Heart right ventricle (tissue), 16 donors: ENCODE data around the gene SPSB2. TPM values are rescaled to one million over a fixed set of nuclear protein-coding genes. Genes with fewer than 3 reads are reported as not detected.

Experiments used
- ATAC-seq, 8 donors: fragments of 200-7000 bp; cut with Tn5 transposase; one replicate each; pipeline ENCODE4 v1.9.1; 2020; ENCODE audit warnings: mild to moderate bottlenecking in 8 of 8, moderate library complexity in 8 of 8, moderate number of reproducible peaks in 1 of 8
- DNase-seq, 2 donors: peaks; one replicate each; pipeline ENCODE4 v3.0.0-alpha.2; 2020
- H3K27ac ChIP-seq, 10 donors: fragments of 200-600 bp; sonication (generic) in 2 of 10; one replicate each; pipeline versions ENCODE4 v1.5.0 to v1.8.0; 2020 to 2022; ENCODE audit warnings: mild to moderate bottlenecking in 3 of 10
- H3K27me3 ChIP-seq, 7 donors: fragments of 200-600 bp; one replicate each; pipeline ENCODE4 v1.8.0; 2021 to 2022; ENCODE audit warnings: mild to moderate bottlenecking in 2 of 7
- H3K36me3 ChIP-seq, 9 donors: fragments of 200-600 bp; sonication (generic) in 1 of 9; one replicate each; pipeline versions ENCODE4 v1.5.0 to v1.8.0; 2020 to 2022; ENCODE audit warnings: mild to moderate bottlenecking in 2 of 9
- H3K4me1 ChIP-seq, 9 donors: fragments of 200-600 bp; sonication (generic) in 1 of 9; one replicate each; pipeline versions ENCODE4 v1.5.0 to v1.8.0; 2020 to 2022; ENCODE audit warnings: mild to moderate bottlenecking in 4 of 9
- H3K4me3 ChIP-seq, 10 donors: fragments of 200-600 bp; sonication (generic) in 2 of 10; one replicate each; pipeline versions ENCODE4 v1.5.0 to v1.8.0; 2020 to 2022; ENCODE audit warnings: mild to moderate bottlenecking in 7 of 10, moderate library complexity in 2 of 10
- H3K9me3 ChIP-seq, 11 donors: fragments of 200-600 bp in 10 of 11; sonication (generic) in 2 of 11; one replicate each; pipeline versions ENCODE4 v1.5.0 to v1.8.0; 2013 to 2022; ENCODE audit warnings: mild to moderate bottlenecking in 2 of 11, control low read depth in 1 of 11, moderate library complexity in 1 of 11
- CTCF ChIP-seq, 9 donors: fragments of 200-600 bp; sonication (generic) in 2 of 9; IDR thresholded peaks; one replicate each; pipeline versions ENCODE4 v1.5.0 to v1.8.0; 2021 to 2022; ENCODE audit warnings: antibody characterized with exemption in 9 of 9, mild to moderate bottlenecking in 5 of 9, moderate library complexity in 1 of 9
- WGBS, 2 donors: extraction: QIAGEN DNeasy Blood & Tissue Kit; methylation state at CpG; one replicate each; pipeline ENCODE4 v1.1.7; 2013; ENCODE audit warnings: inconsistent platforms in 1 of 2; 5-methylcytosine and 5-hydroxymethylcytosine counted together
- intact Hi-C, 10 donors: fragments of 100-400 bp; cut with DNase I; formaldehyde crosslinking; loops; one replicate each; pipeline versions ENCODE4 v1.11.1 to v1.14.2; 2022
- polyA plus RNA-seq, 2 donors: library from polyadenylated mRNA; stranded (reverse); fragments of 200-250 nt; gene quantifications; one replicate each; pipeline ENCODE4 v1.2.3, GENCODE V29; 2013
- total RNA-seq, 10 donors: library from RNA; stranded (reverse); fragmentation: NEBNext Ultra II Directional in 3 of 10; extraction: Animal tissue kit (Norgen Biotek cat#: 25700) in 3 of 10; gene quantifications; one replicate each; pipeline versions ENCODE4 v1.2.1 to v1.2.4, GENCODE V29; 2021 to 2023
- donor health status: Arrhythmogenic right ventricular cardiomyopathy.
- donor health status: ischemic (EF 13 %, LVEDD 7.1; RV severe dilation, severe dysfunction).
- donor health status: healthy with polysubstance abuse.
- donor health status: DM: no; HTN: yes; CAD: no.
- donor health status: DM: no; HTN: no; CAD: no.
- donor health status: ischemic (EF 25% LVEDD 6.9; RV normal size, moderate dysfunction).
- donor health status: ischemic (EF 25% LVEDD 5.7; RV mildly dilated, moderate dysfunction).
- donor health status: healthy.
- donor health status: DM: yes; HTN: yes; CAD: no.
- donor health status: Ischemic cardiomyopathy.
- donor health status: ischemic (EF 35%, LVEDD 5.7; RV mildly dilated, moderate dysfunction).
- donor health status: nonischemic (EF 11% LVEDD 7.7; RV severe dilation, severe dysfunction).
- donor health status: DM: yes; HTN: yes; CAD: no.
- donor health status: PGD.
- donor health status: ischemic (EF 29% LVEDD 5.4; RV normal size, mild dysfunction).
- donor health status: nonischemic (EF 23%, LVEDD 6.1; RV moderate dilation, normal function).

SPSB2 gene
- total and polyA plus RNA-seq, 12 donors: 2.0 to 5.6 (median 3.4) TPM

DNA sequence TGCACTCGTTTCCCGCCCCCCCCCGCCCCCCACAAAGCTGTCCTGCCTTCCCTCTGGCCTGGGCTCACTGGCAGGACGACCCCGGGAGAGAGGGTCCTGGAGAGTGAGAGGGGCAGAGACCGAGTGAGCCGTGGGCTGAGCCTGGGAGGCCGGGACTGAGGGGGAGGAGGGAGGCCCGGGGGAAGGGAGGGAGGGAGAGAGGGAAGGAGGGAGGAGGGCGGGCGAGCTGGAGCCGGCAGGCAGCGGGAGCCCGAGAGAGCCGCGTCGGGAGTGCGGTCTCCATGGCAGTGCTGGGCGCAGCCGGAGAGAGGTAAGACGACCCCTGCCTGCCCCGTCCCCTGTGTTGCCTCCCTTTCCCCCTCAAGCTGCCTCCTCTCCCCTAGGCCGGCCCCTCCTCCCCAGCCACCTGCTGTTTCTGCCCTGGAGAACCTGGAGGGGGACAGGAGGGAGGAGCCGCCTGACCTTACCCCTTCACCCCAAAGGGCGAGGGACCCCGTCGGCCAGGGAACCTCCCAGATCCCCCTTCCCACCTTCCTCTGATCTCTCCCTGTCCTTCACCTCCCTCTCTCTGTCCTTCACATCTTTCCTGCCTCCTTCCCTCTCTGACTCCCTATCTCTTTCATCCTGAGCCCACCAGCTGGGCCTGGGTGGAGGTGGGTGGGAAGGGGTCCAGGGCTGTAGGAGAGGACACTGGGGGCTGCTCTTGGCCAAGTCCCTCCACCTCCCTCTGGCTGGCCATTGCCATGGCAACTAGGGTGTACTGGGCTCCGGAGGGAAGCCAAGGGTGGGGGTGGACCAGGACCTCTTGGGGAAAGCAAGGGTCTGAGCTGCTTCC is 51.3 kb downstream of the SPSB2 start, which contains the start of gene GPR162:
Gene GPR162 (plus strand): TSS at position 231 of the 835 bp plus-strand sequence. CDS start 2,078 bp downstream, outside the sequence.
- ATAC-seq: peak; percentile 42 to 61 (median 59)
- intact Hi-C loops: loop anchor here in 6 of 10 donors (5.0 to 10.0 kb wide), 6 partner anchors 35 to 207 kb away; partner anchors contain the start of genes CD4 (in 2 of the 6) and MLF2 (in 2 of the 6)
- no peak for TF ChIP-seq CTCF (IDR thresholded peaks at IDR 0.05)

More for the DNA sequence above, 51.3 kb downstream of the SPSB2 start, which contains the start of gene GPR162:
- DNase-seq: peak; percentile 63 to 72
- WGBS, 2 donors: 0 to 2% methylated on average over 21 to 28 of the region's 28 CpGs
- Histone ChIP-seq H3K4me3 (peak within 1 kb of the TSS; percentile 35 to 64 (median 58)), H3K4me1 (peaks cover 4 to 54% (median 26%) of the 10 kb centered on the region in 9 donors), H3K27me3 (peaks cover 0 to 26% (median 0%) of the 10 kb centered on the region in 7 donors), H3K9me3 (no peaks in the 10 kb centered on the region), H3K36me3 (peaks cover 0 to 14% (median 0%) of the 10 kb centered on the region in 9 donors), H3K27ac (peak within 1 kb of the TSS in 8 of 10 donors; percentile 45 to 82 (median 73))

Other genes with a start within 250 kb of the SPSB2 start
- 10 to 100 TPM in 1 of 10 donors, 1 to 10 TPM in 9; 2.1 to 10.0 (median 4.4) TPM for gene LPAR5, start 237.3 kb downstream of the SPSB2 start, total RNA-seq
- 1 to 10 TPM; 1.7 to 4.4 TPM for gene LPAR5, start 237.3 kb downstream of the SPSB2 start, polyA plus RNA-seq
- gene ACRBP, start 225.9 kb downstream of the SPSB2 start, total RNA-seq: 1 to 10 TPM in 4 of 10 donors, under 1 TPM in 5, not detected in 1; 0.25 to 4.1 (median 0.79) TPM
- under 1 TPM; 0.29 to 0.43 TPM for gene ACRBP, start 225.9 kb downstream of the SPSB2 start, polyA plus RNA-seq
- gene ING4, start 210.2 kb downstream of the SPSB2 start, total RNA-seq: 10 to 100 TPM; 17.7 to 32.5 (median 22.6) TPM
- gene ING4, start 210.2 kb downstream of the SPSB2 start, polyA plus RNA-seq: 10 to 100 TPM; 20.0 to 25.5 TPM
- gene ZNF384, start 183.9 kb downstream of the SPSB2 start, total RNA-seq: 10 to 100 TPM; 25.1 to 36.0 (median 29.0) TPM
- 10 to 100 TPM; 17.6 to 23.7 TPM for gene ZNF384, start 183.9 kb downstream of the SPSB2 start, polyA plus RNA-seq
- gene PIANP, start 172.5 kb downstream of the SPSB2 start, total RNA-seq: under 1 TPM in 4 of 10 donors, not detected in 6; 0.12 to 0.54 (median 0.25) TPM
- gene PIANP, start 172.5 kb downstream of the SPSB2 start, polyA plus RNA-seq: under 1 TPM; 0.22 to 0.58 TPM
- gene COPS7A, start 149.3 kb downstream of the SPSB2 start, total RNA-seq: 10 to 100 TPM; 67.4 to 89.8 (median 77.9) TPM
- 10 to 100 TPM; 31.1 to 91.5 TPM for gene COPS7A, start 149.3 kb downstream of the SPSB2 start, polyA plus RNA-seq
- gene MLF2, start 120.2 kb downstream of the SPSB2 start, total RNA-seq: 100 to 1,000 TPM; 135 to 182 (median 148) TPM
- 100 to 1,000 TPM; 108 to 197 TPM for gene MLF2, start 120.2 kb downstream of the SPSB2 start, polyA plus RNA-seq
- gene PTMS, start 106.9 kb downstream of the SPSB2 start, total RNA-seq: 100 to 1,000 TPM in 5 of 10 donors, 10 to 100 TPM in 5; 73.3 to 194 (median 96.0) TPM
- 100 to 1,000 TPM; 289 to 361 TPM for gene PTMS, start 106.9 kb downstream of the SPSB2 start, polyA plus RNA-seq
- 1 to 10 TPM in 1 of 10 donors, under 1 TPM in 7, not detected in 2; 0.16 to 2.1 (median 0.26) TPM for gene LAG3, start 100.8 kb downstream of the SPSB2 start, total RNA-seq
- 1 to 10 TPM in 1 of 2 donors, under 1 TPM in 1; 0.13 to 1.2 TPM for gene LAG3, start 100.8 kb downstream of the SPSB2 start, polyA plus RNA-seq
- gene CD4, start 83.8 kb downstream of the SPSB2 start, total RNA-seq: 10 to 100 TPM in 2 of 10 donors, 1 to 10 TPM in 8; 2.8 to 44.3 (median 5.0) TPM
- gene CD4, start 83.8 kb downstream of the SPSB2 start, polyA plus RNA-seq: 1 to 10 TPM; 2.6 to 3.2 TPM
- gene GPR162, start 51.5 kb downstream of the SPSB2 start, total RNA-seq: 1 to 10 TPM; 1.8 to 5.7 (median 3.8) TPM
- gene GPR162, start 51.5 kb downstream of the SPSB2 start, polyA plus RNA-seq: 10 to 100 TPM in 1 of 2 donors, 1 to 10 TPM in 1; 7.0 to 16.8 TPM
- 10 to 100 TPM in 9 of 10 donors, 1 to 10 TPM in 1; 6.4 to 24.6 (median 16.0) TPM for gene P3H3, start 44.9 kb downstream of the SPSB2 start, total RNA-seq
- gene P3H3, start 44.9 kb downstream of the SPSB2 start, polyA plus RNA-seq: 10 to 100 TPM; 12.5 to 37.8 TPM
- 10 to 100 TPM in 2 of 10 donors, 1 to 10 TPM in 8; 2.4 to 14.6 (median 7.5) TPM for gene GNB3, start 32.4 kb downstream of the SPSB2 start, total RNA-seq
- gene GNB3, start 32.4 kb downstream of the SPSB2 start, polyA plus RNA-seq: 10 to 100 TPM in 1 of 2 donors, 1 to 10 TPM in 1; 1.9 to 15.0 TPM
- gene CDCA3, start 22.0 kb downstream of the SPSB2 start, total RNA-seq: 1 to 10 TPM in 3 of 10 donors, under 1 TPM in 6, not detected in 1; 0.22 to 4.0 (median 0.55) TPM
- gene CDCA3, start 22.0 kb downstream of the SPSB2 start, polyA plus RNA-seq: 1 to 10 TPM in 1 of 2 donors, under 1 TPM in 1; 0.45 to 1.5 TPM
- 10 to 100 TPM; 64.8 to 95.5 (median 74.1) TPM for gene USP5, start 21.2 kb downstream of the SPSB2 start, total RNA-seq
- gene USP5, start 21.2 kb downstream of the SPSB2 start, polyA plus RNA-seq: 10 to 100 TPM; 17.6 to 37.4 TPM
- gene TPI1, start 5.8 kb downstream of the SPSB2 start, total RNA-seq: 1,000 to 10,000 TPM in 1 of 10 donors, 100 to 1,000 TPM in 9; 739 to 1,044 (median 839) TPM
- 1,000 to 10,000 TPM in 1 of 2 donors, 100 to 1,000 TPM in 1; 367 to 1,432 TPM for gene TPI1, start 5.8 kb downstream of the SPSB2 start, polyA plus RNA-seq
- gene LRRC23, start 31.5 kb upstream of the SPSB2 start, total RNA-seq: 10 to 100 TPM in 6 of 10 donors, 1 to 10 TPM in 4; 6.5 to 16.1 (median 11.0) TPM
- gene LRRC23, start 31.5 kb upstream of the SPSB2 start, polyA plus RNA-seq: 10 to 100 TPM; 12.6 to 16.6 TPM
- gene ENO2, start 41.3 kb upstream of the SPSB2 start, total RNA-seq: 10 to 100 TPM in 8 of 10 donors, 1 to 10 TPM in 2; 6.3 to 68.4 (median 14.4) TPM
- gene ENO2, start 41.3 kb upstream of the SPSB2 start, polyA plus RNA-seq: 10 to 100 TPM; 19.2 to 19.3 TPM
- 10 to 100 TPM; 54.7 to 96.7 (median 65.8) TPM for gene ATN1, start 54.7 kb upstream of the SPSB2 start, total RNA-seq
- 10 to 100 TPM; 48.7 to 92.5 TPM for gene ATN1, start 54.7 kb upstream of the SPSB2 start, polyA plus RNA-seq
- gene RNU7-1, start 70.5 kb upstream of the SPSB2 start, total RNA-seq: not detected
- not detected for gene RNU7-1, start 70.5 kb upstream of the SPSB2 start, polyA plus RNA-seq
- 100 to 1,000 TPM; 134 to 213 (median 167) TPM for gene C12orf57, start 70.7 kb upstream of the SPSB2 start, total RNA-seq
- 100 to 1,000 TPM; 182 to 654 TPM for gene C12orf57, start 70.7 kb upstream of the SPSB2 start, polyA plus RNA-seq
- gene PTPN6, start 78.1 kb upstream of the SPSB2 start, total RNA-seq: 10 to 100 TPM in 2 of 10 donors, 1 to 10 TPM in 8; 2.9 to 32.5 (median 5.3) TPM
- gene PTPN6, start 78.1 kb upstream of the SPSB2 start, polyA plus RNA-seq: 10 to 100 TPM in 1 of 2 donors, 1 to 10 TPM in 1; 8.1 to 12.1 TPM
- 100 to 1,000 TPM; 139 to 203 (median 160) TPM for gene PHB2, start 97.4 kb upstream of the SPSB2 start, total RNA-seq
- gene PHB2, start 97.4 kb upstream of the SPSB2 start, polyA plus RNA-seq: 100 to 1,000 TPM; 102 to 178 TPM
- 10 to 100 TPM; 33.5 to 42.1 (median 38.3) TPM for gene EMG1, start 97.6 kb upstream of the SPSB2 start, total RNA-seq
- gene EMG1, start 97.6 kb upstream of the SPSB2 start, polyA plus RNA-seq: 10 to 100 TPM; 13.8 to 31.4 TPM
- gene LPCAT3, start 145.2 kb upstream of the SPSB2 start, total RNA-seq: 10 to 100 TPM; 19.9 to 65.8 (median 34.1) TPM
- 10 to 100 TPM; 36.4 to 41.2 TPM for gene LPCAT3, start 145.2 kb upstream of the SPSB2 start, polyA plus RNA-seq
- 100 to 1,000 TPM in 3 of 10 donors, 10 to 100 TPM in 7; 25.1 to 151 (median 51.6) TPM for gene C1S, start 187.4 kb upstream of the SPSB2 start, total RNA-seq
- gene C1S, start 187.4 kb upstream of the SPSB2 start, polyA plus RNA-seq: 10 to 100 TPM; 53.4 to 64.9 TPM
- gene C1R, start 219.1 kb upstream of the SPSB2 start, total RNA-seq: 100 to 1,000 TPM in 4 of 10 donors, 10 to 100 TPM in 6; 19.9 to 238 (median 59.0) TPM
- 100 to 1,000 TPM in 1 of 2 donors, 10 to 100 TPM in 1; 73.0 to 209 TPM for gene C1R, start 219.1 kb upstream of the SPSB2 start, polyA plus RNA-seq
- 10 to 100 TPM in 3 of 10 donors, 1 to 10 TPM in 7; 4.5 to 24.9 (median 7.5) TPM for gene C1RL, start 235.9 kb upstream of the SPSB2 start, total RNA-seq
- gene C1RL, start 235.9 kb upstream of the SPSB2 start, polyA plus RNA-seq: 10 to 100 TPM in 1 of 2 donors, 1 to 10 TPM in 1; 8.3 to 22.3 TPM